Smooth muscle cell (in vitro differentiated cells): ENCODE results near the gene DNAJA3. TPM values are rescaled to one million over a fixed set of nuclear protein-coding genes. Genes with fewer than 3 reads are reported as not detected.
"Not testable (repeated sequence)": the region's sequence is repeated elsewhere in the genome, so short reads cannot be mapped to it uniquely, and the experiment has no call there.

Source experiments
- DNase-seq: peaks from one replicate; lab custom pipeline; 2025; ENCODE audit not compliant: unreplicated experiment; lab: John Stamatoyannopoulos, UW
- H2AFZ ChIP-seq: fragments of 200-600 bp; sonication (generic); 2 replicates; pipeline ENCODE4 v1.6.0; 2016; ENCODE audit warnings: antibody characterized with exemption, low read depth, mild to moderate bottlenecking
- H3F3A ChIP-seq: fragments of 200-600 bp; sonication (generic); 2 replicates; pipeline ENCODE4 v1.6.0; 2017; ENCODE audit warnings: antibody characterized with exemption, low read depth
- H3K27ac ChIP-seq: fragments of 200-600 bp; sonication (generic); 2 replicates; pipeline ENCODE4 v1.5.1; 2016; ENCODE audit warnings: low read depth, mild to moderate bottlenecking
- H3K27me3 ChIP-seq: fragments of 200-600 bp; sonication (generic); 2 replicates; pipeline ENCODE4 v1.6.1; 2016; ENCODE audit warnings: low read depth, mild to moderate bottlenecking
- H3K36me3 ChIP-seq: fragments of 200-600 bp; sonication (generic); 2 replicates; pipeline ENCODE4 v1.5.1; 2016; ENCODE audit warnings: low read depth
- H3K4me1 ChIP-seq: fragments of 200-600 bp; sonication (generic); 2 replicates; pipeline ENCODE4 v1.5.1; 2016; ENCODE audit warnings: low read depth
- H3K4me2 ChIP-seq: fragments of 200-600 bp; sonication (generic); 2 replicates; pipeline ENCODE4 v1.6.0; 2016; ENCODE audit warnings: mild to moderate bottlenecking
- H3K4me3 ChIP-seq: fragments of 200-600 bp; sonication (generic); 2 replicates; pipeline ENCODE4 v1.5.1; 2016; ENCODE audit warnings: mild to moderate bottlenecking
- H3K79me2 ChIP-seq: fragments of 200-600 bp; sonication (generic); 2 replicates; pipeline ENCODE4 v1.6.0; 2016; ENCODE audit warnings: low read depth, mild to moderate bottlenecking
- H3K9ac ChIP-seq: fragments of 200-600 bp; sonication (generic); 2 replicates; pipeline ENCODE4 v1.6.0; 2016; ENCODE audit warnings: low read depth
- H3K9me3 ChIP-seq: fragments of 200-600 bp; sonication (generic); replicated peaks from 2 replicates; pipeline ENCODE4 v1.5.1; 2016; ENCODE audit warnings: low read depth
- H4K20me1 ChIP-seq: fragments of 200-600 bp; sonication (generic); 2 replicates; pipeline ENCODE4 v1.6.0; 2016; ENCODE audit warnings: low read depth
- CTCF ChIP-seq: fragments of 200-600 bp; sonication (generic); IDR thresholded peaks from 2 replicates; pipeline ENCODE4 v1.5.1; 2017; ENCODE audit warnings: borderline replicate concordance, mild to moderate bottlenecking, antibody characterized with exemption; ENCODE audit not compliant: insufficient read depth, poor library complexity, severe bottlenecking
- WGBS: methylation state at CpG from one replicate; pipeline ENCODE4 v1.1.7; 2016; ENCODE audit warnings: low lambda C conversion rate; 5-methylcytosine and 5-hydroxymethylcytosine counted together
- polyA plus RNA-seq: library from polyadenylated mRNA; unstranded; fragments of >200 nt; fragmentation: Nextera tagmentation; extraction: Ambion mirVana; gene quantifications from 2 replicates; pipeline ENCODE4 v1.2.1, GENCODE V29; 2016
- total RNA-seq: library from RNA; depleted of rRNA; stranded (reverse); fragments of >200 nt; gene quantifications from 2 replicates; pipeline ENCODE4 v1.2.3, GENCODE V29; 2014

Gene DNAJA3
- total and polyA plus RNA-seq, 2 experiments from 2014 or later = 42.6 to 42.7 TPM

- Histone ChIP-seq H3K9me3 (no peaks in the 10 kb centered on the region), H3K4me1 (peaks cover 41% of the 10 kb centered on the region), H3K79me2 (no peaks in the 10 kb centered on the region), H3K9ac (no peak overlapping the region), H3K27me3 (no peaks in the 10 kb centered on the region), H3K4me3 (no peak overlapping the region), H2AFZ (no peak overlapping the region), H3K4me2 (peak overlapping the region; percentile 40), H3K27ac (peak overlapping the region; percentile 75), H4K20me1 (no peaks in the 10 kb centered on the region), H3K36me3 (no peaks in the 10 kb centered on the region), H3F3A (no peaks in the 10 kb centered on the region)
- TF ChIP-seq CTCF = no peak
- WGBS = 27% methylated on average over 25 of the region's 27 CpGs
- no peak for DNase-seq
Measured at GRCh38 chr16:4392382-4393239, 33.1 kb upstream of the DNAJA3 start.

GRCh38 chr16:4393240-4393600 lies 32.4 kb upstream of the DNAJA3 start:
- no peak for TF ChIP-seq CTCF
- DNase-seq = no peak
- no peaks in the 10 kb centered on the region for H3F3A ChIP-seq
- no peak overlapping the region for H3K9ac ChIP-seq
- H3K4me1 ChIP-seq = peaks cover 35% of the 10 kb centered on the region
- H2AFZ ChIP-seq = no peak overlapping the region
- H3K4me3 ChIP-seq = no peak overlapping the region
- H3K36me3 ChIP-seq = no peaks in the 10 kb centered on the region
- H3K27ac ChIP-seq = peak overlapping the region; percentile 75
- 64% methylated on average over 6 of the region's 6 CpGs for WGBS
- no peaks in the 10 kb centered on the region for H4K20me1 ChIP-seq
- no peaks in the 10 kb centered on the region for H3K79me2 ChIP-seq
- no peaks in the 10 kb centered on the region for H3K9me3 ChIP-seq
- H3K27me3 ChIP-seq = no peaks in the 10 kb centered on the region
- H3K4me2 ChIP-seq = peak overlapping the region; percentile 40

- not testable (repeated sequence) for H3K36me3 ChIP-seq, H3K79me2 ChIP-seq, H3K27me3 ChIP-seq, H3K9me3 ChIP-seq, H2AFZ ChIP-seq, DNase-seq, H3K9ac ChIP-seq, H4K20me1 ChIP-seq, H3K4me2 ChIP-seq, H3F3A ChIP-seq, H3K4me3 ChIP-seq
- Histone ChIP-seq H3K27ac (peak overlapping the region; percentile 75), H3K4me1 (peaks cover 32% of the 10 kb centered on the region)
- WGBS = 96% methylated on average over 15 of the region's 15 CpGs
Measured at GRCh38 chr16:4393850-4394249, 31.8 kb upstream of the DNAJA3 start.

- Histone ChIP-seq H2AFZ (no peak overlapping the region), H3F3A (no peaks in the 10 kb centered on the region), H3K9me3 (no peaks in the 10 kb centered on the region), H3K4me2 (no peak overlapping the region), H3K36me3 (no peaks in the 10 kb centered on the region), H3K79me2 (no peaks in the 10 kb centered on the region), H3K4me3 (no peak overlapping the region), H3K27ac (no peak overlapping the region), H4K20me1 (no peaks in the 10 kb centered on the region), H3K4me1 (peaks cover 22% of the 10 kb centered on the region), H3K9ac (no peak overlapping the region), H3K27me3 (no peaks in the 10 kb centered on the region)
- no peak for DNase-seq
- WGBS = 77% methylated on average over 9 of the region's 9 CpGs
- no peak for TF ChIP-seq CTCF
Measured at GRCh38 chr16:4395055-4395726, 30.5 kb upstream of the DNAJA3 start.
